OCI-LY3 (cell line): ENCODE data around the gene DSEL.

Experiments
- H2AFZ ChIP-seq: fragments of 200-600, 300-600 bp; shearing (Covaris generic); 2 replicates; pipeline ENCODE4 v1.6.0; 2014; ENCODE audit warnings: antibody characterized with exemption, low read depth, low read length
- H3K27ac ChIP-seq: fragments of 200-600, 300-600 bp; sonication (generic); 2 replicates; pipeline ENCODE4 v1.5.1; 2014; ENCODE audit warnings: mild to moderate bottlenecking, low read length, moderate library complexity, mixed read lengths
- H3K27me3 ChIP-seq: fragments of 200-600, 300-600 bp; sonication (generic); 2 replicates; pipeline ENCODE4 v1.6.1; 2014; ENCODE audit warnings: low read depth, low read length, mixed read lengths
- H3K36me3 ChIP-seq: fragments of 200-600, 300-600 bp; sonication (generic); replicated peaks from 2 replicates; pipeline ENCODE3; 2014; ENCODE audit warnings: low read depth, low read length, mixed read lengths
- H3K4me1 ChIP-seq: fragments of 300-600, 200-600 bp; sonication (generic); 2 replicates; pipeline ENCODE4 v1.6.1; 2014; ENCODE audit warnings: low read length, mixed read lengths
- H3K4me2 ChIP-seq: fragments of 200-600, 300-600 bp; sonication (generic); 2 replicates; pipeline ENCODE4 v1.6.1; 2014; ENCODE audit warnings: low read length, mixed read lengths
- H3K4me3 ChIP-seq: fragments of 300-600, 200-600 bp; sonication (generic); 2 replicates; pipeline ENCODE4 v1.5.1; 2014; ENCODE audit warnings: antibody characterized with exemption, mild to moderate bottlenecking, low read length, moderate library complexity
- H3K79me2 ChIP-seq: fragments of 300-600, 200-600 bp; shearing (Covaris generic); 2 replicates; pipeline ENCODE4 v1.6.1; 2014; ENCODE audit warnings: mild to moderate bottlenecking, low read length, mixed read lengths
- H3K9ac ChIP-seq: fragments of 300-600, 200-600 bp; shearing (Covaris generic); 2 replicates; pipeline ENCODE4 v1.6.0; 2014; ENCODE audit warnings: mild to moderate bottlenecking, low read length, moderate library complexity
- H3K9me3 ChIP-seq: fragments of 200-600, 300-600 bp; shearing (Covaris generic); 2 replicates; pipeline ENCODE4 v1.6.1; 2014; ENCODE audit warnings: low read length, mixed read lengths; ENCODE audit not compliant: insufficient read depth
- H4K20me1 ChIP-seq: fragments of 200-600, 300-600 bp; sonication (generic); 2 replicates; pipeline ENCODE4 v1.6.1; 2016; ENCODE audit warnings: low read length, mixed read lengths; ENCODE audit not compliant: insufficient read depth
- CTCF ChIP-seq: fragments of 200-600, 300-600 bp; sonication (generic); IDR thresholded peaks from 2 replicates; pipeline ENCODE4 v1.5.1; 2014; ENCODE audit warnings: antibody characterized with exemption, low read length, low read depth
- EZH2phosphoT487 ChIP-seq: fragments of 200-600 bp; shearing (Covaris generic); IDR thresholded peaks from 2 replicates; pipeline ENCODE4 v1.6.1; 2018; ENCODE audit warnings: antibody characterized with exemption, mixed run types, low read depth

The DSEL gene

GRCh38 chr18:67467188-67467587 is 49.3 kb downstream of the DSEL start:
- no peak for TF ChIP-seq EZH2phosphoT487
- TF ChIP-seq CTCF: no peak
- H3K9me3 ChIP-seq: no peaks in the 10 kb centered on the region
- no peaks in the 10 kb centered on the region for H3K27me3 ChIP-seq
- H3K4me2 ChIP-seq: no peak overlapping the region
- no peak overlapping the region for H3K27ac ChIP-seq
- H2AFZ ChIP-seq: no peak overlapping the region
- no peaks in the 10 kb centered on the region for H3K79me2 ChIP-seq
- peaks cover 8% of the 10 kb centered on the region for H3K4me1 ChIP-seq
- no peaks in the 10 kb centered on the region for H3K36me3 ChIP-seq
- no peak overlapping the region for H3K4me3 ChIP-seq
- H3K9ac ChIP-seq: no peak overlapping the region
- no peaks in the 10 kb centered on the region for H4K20me1 ChIP-seq

- Histone ChIP-seq H2AFZ (peak overlapping the region; percentile 7; the same call in 1 of the 2 replicates), H3K36me3 (no peaks in the 10 kb centered on the region), H3K9me3 (no peaks in the 10 kb centered on the region), H3K27ac (no peak overlapping the region), H3K4me3 (no peak overlapping the region), H3K79me2 (no peaks in the 10 kb centered on the region), H3K4me1 (peaks cover 8% of the 10 kb centered on the region), H3K9ac (no peak overlapping the region), H3K27me3 (no peaks in the 10 kb centered on the region), H4K20me1 (no peaks in the 10 kb centered on the region), H3K4me2 (no peak overlapping the region)
- TF ChIP-seq EZH2phosphoT487 (no peak), CTCF (no peak)
These were observed 52.0 kb downstream of the DSEL start for GRCh38 chr18:67464499-67464898.

GRCh38 chr18:67463829-67464228 is 52.7 kb downstream of the DSEL start:
- H3K4me1 ChIP-seq: peaks cover 8% of the 10 kb centered on the region
- no peaks in the 10 kb centered on the region for H3K36me3 ChIP-seq
- H3K4me2 ChIP-seq: no peak overlapping the region
- H3K27me3 ChIP-seq: no peaks in the 10 kb centered on the region
- H3K9me3 ChIP-seq: no peaks in the 10 kb centered on the region
- H3K9ac ChIP-seq: no peak overlapping the region
- no peaks in the 10 kb centered on the region for H4K20me1 ChIP-seq
- no peaks in the 10 kb centered on the region for H3K79me2 ChIP-seq
- no peak overlapping the region for H3K27ac ChIP-seq
- H2AFZ ChIP-seq: peak overlapping the region; percentile 17; the same call in 1 of the 2 replicates
- no peak overlapping the region for H3K4me3 ChIP-seq
- TF ChIP-seq CTCF (peak; percentile 86), EZH2phosphoT487 (no peak)

- H3K9me3 ChIP-seq: 0 out of 2 replicates have a peak, but pooled peaks cover 10% of the 10 kb centered on the region
- H4K20me1 ChIP-seq: no peaks in the 10 kb centered on the region
- H3K27ac ChIP-seq: no peak overlapping the region
- no peak overlapping the region for H2AFZ ChIP-seq
- no peak overlapping the region for H3K9ac ChIP-seq
- H3K79me2 ChIP-seq: no peaks in the 10 kb centered on the region
- no peaks in the 10 kb centered on the region for H3K27me3 ChIP-seq
- H3K36me3 ChIP-seq: peaks cover 6% of the 10 kb centered on the region
- H3K4me2 ChIP-seq: no peak overlapping the region
- H3K4me3 ChIP-seq: no peak overlapping the region
- TF ChIP-seq EZH2phosphoT487 (no peak), CTCF (0 out of 2 replicates have a peak, but pooled peaks have one; percentile 14)
- peaks cover 7% of the 10 kb centered on the region for H3K4me1 ChIP-seq
These were observed 59.8 kb downstream of the DSEL start for GRCh38 chr18:67456711-67457110.
